Measurements from ENCODE around the gene LTBP1. TPM values are rescaled to one million over a fixed set of nuclear protein-coding genes. Genes with fewer than 3 reads are reported as not detected.

LTBP1 gene
- total and polyA plus RNA-seq, 2 experiments from 2014 or later, result 35.6 to 68.9 TPM

GRCh38 chr2:33221046-33221784 is 274.5 kb downstream of the LTBP1 start:
- Histone ChIP-seq H3K4me1 (ENCODE audit: insufficient read depth) (no peaks in the 10 kb centered on the region), H3K9me2 (replicated peaks; ENCODE audit: insufficient read depth) (no peaks in the 10 kb centered on the region), H3K4me3 (no peak overlapping the region), H3K9me3 (ENCODE audit: low read depth) (no peaks in the 10 kb centered on the region), H2AFZ (no peak overlapping the region), H3K27ac (no peak overlapping the region), H3K4me2 (no peak overlapping the region), H4K20me1 (ENCODE audit: insufficient read depth, poor library complexity, severe bottlenecking) (no peaks in the 10 kb centered on the region), H3K79me2 (no peaks in the 10 kb centered on the region), H3K36me3 (replicated peaks; ENCODE audit: insufficient read depth, low read depth) (no peaks in the 10 kb centered on the region), H3K27me3 (no peaks in the 10 kb centered on the region)
- no peak for DNase-seq (ENCODE audit: low spot score)
- WGBS (ENCODE audit: low lambda C conversion rate, missing lambda C conversion rate), result 85% methylated on average over 3 of the region's 3 CpGs
- TF ChIP-seq EZH2phosphoT487 (IDR thresholded peaks at IDR 0.05; ENCODE audit: low read depth, severe bottlenecking, unreplicated experiment) (no peak), EZH2 (IDR thresholded peaks at IDR 0.05; ENCODE audit: borderline replicate concordance) (no peak)
- TF ChIP-seq, protein P1, sequence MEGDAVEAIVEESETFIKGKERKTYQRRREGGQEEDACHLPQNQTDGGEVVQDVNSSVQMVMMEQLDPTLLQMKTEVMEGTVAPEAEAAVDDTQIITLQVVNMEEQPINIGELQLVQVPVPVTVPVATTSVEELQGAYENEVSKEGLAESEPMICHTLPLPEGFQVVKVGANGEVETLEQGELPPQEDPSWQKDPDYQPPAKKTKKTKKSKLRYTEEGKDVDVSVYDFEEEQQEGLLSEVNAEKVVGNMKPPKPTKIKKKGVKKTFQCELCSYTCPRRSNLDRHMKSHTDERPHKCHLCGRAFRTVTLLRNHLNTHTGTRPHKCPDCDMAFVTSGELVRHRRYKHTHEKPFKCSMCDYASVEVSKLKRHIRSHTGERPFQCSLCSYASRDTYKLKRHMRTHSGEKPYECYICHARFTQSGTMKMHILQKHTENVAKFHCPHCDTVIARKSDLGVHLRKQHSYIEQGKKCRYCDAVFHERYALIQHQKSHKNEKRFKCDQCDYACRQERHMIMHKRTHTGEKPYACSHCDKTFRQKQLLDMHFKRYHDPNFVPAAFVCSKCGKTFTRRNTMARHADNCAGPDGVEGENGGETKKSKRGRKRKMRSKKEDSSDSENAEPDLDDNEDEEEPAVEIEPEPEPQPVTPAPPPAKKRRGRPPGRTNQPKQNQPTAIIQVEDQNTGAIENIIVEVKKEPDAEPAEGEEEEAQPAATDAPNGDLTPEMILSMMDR (IDR thresholded peaks at IDR 0.05; ENCODE audit: poor library complexity), result no peak

DNA sequence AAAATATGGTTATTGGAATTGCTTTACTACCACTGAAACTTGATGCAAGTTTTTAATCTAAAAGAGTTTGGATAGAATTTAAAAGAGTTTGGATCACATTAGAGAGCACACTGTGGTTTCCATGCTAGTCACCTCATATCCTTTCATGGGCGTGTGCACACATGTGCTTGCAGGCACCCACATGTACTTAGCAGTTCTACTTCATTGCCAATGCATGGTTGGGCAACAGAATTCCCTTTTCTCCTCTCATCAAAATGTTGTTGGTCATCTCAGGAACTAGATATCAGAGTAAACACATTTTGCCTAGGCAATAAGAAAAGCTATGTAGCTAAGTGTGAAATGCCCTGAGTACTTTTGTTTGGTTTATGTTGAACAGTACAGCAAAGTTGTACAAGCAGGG is 275.6 kb downstream of the LTBP1 start:
- no peak for DNase-seq (ENCODE audit: low spot score)

DNA sequence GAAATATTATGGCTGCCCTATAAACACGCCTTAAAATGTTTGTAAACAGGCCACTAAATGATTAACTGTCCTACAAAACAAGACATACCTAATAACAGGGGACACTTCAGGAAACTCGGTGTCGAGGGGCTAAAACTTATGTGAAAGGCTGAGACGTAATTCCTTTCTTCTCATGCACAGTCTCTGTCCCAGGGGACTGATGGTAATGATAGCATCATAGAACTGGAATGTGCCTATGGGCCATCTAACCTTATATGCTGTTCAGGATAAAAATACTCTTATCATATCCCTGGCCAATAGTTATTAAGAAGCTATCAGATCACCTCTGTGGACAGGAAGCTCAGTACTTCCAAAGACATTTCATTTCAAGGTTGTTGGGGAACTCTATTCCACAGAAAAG is 277.1 kb downstream of the LTBP1 start:
- TF ChIP-seq EZH2 (IDR thresholded peaks at IDR 0.05; ENCODE audit: borderline replicate concordance) (no peak), EZH2phosphoT487 (IDR thresholded peaks at IDR 0.05; ENCODE audit: low read depth, severe bottlenecking, unreplicated experiment) (no peak)
- TF ChIP-seq, protein P1 (IDR thresholded peaks at IDR 0.05; ENCODE audit: poor library complexity), result no peak
- Histone ChIP-seq H3K9me3 (ENCODE audit: low read depth) (no peaks in the 10 kb centered on the region), H3K79me2 (no peaks in the 10 kb centered on the region), H2AFZ (no peak overlapping the region), H3K36me3 (replicated peaks; ENCODE audit: insufficient read depth, low read depth) (no peaks in the 10 kb centered on the region), H3K4me3 (no peak overlapping the region), H3K4me1 (ENCODE audit: insufficient read depth) (no peaks in the 10 kb centered on the region), H3K4me2 (no peak overlapping the region), H3K27me3 (no peaks in the 10 kb centered on the region), H3K9me2 (replicated peaks; ENCODE audit: insufficient read depth) (no peaks in the 10 kb centered on the region), H3K27ac (no peak overlapping the region), H4K20me1 (ENCODE audit: insufficient read depth, poor library complexity, severe bottlenecking) (no peaks in the 10 kb centered on the region)
- no peak for DNase-seq (ENCODE audit: low spot score)
- WGBS (ENCODE audit: low lambda C conversion rate, missing lambda C conversion rate), result 94% methylated on average over 4 of the region's 4 CpGs

More for the DNA sequence above, 275.6 kb downstream of the LTBP1 start:
- H3K9me2 ChIP-seq (replicated peaks; ENCODE audit: insufficient read depth), result no peaks in the 10 kb centered on the region
- no peaks in the 10 kb centered on the region for H3K9me3 ChIP-seq (ENCODE audit: low read depth)
- no peak overlapping the region for H3K4me2 ChIP-seq
- H3K36me3 ChIP-seq (replicated peaks; ENCODE audit: insufficient read depth, low read depth), result no peaks in the 10 kb centered on the region
- no peaks in the 10 kb centered on the region for H4K20me1 ChIP-seq (ENCODE audit: insufficient read depth, poor library complexity, severe bottlenecking)
- H3K27ac ChIP-seq, result no peak overlapping the region
- no peaks in the 10 kb centered on the region for H3K4me1 ChIP-seq (ENCODE audit: insufficient read depth)
- WGBS (ENCODE audit: low lambda C conversion rate, missing lambda C conversion rate), result 89% methylated on average over 1 of the region's 1 CpG
- no peaks in the 10 kb centered on the region for H3K27me3 ChIP-seq
- H3K79me2 ChIP-seq, result no peaks in the 10 kb centered on the region
- TF ChIP-seq EZH2 (IDR thresholded peaks at IDR 0.05; ENCODE audit: borderline replicate concordance), result no peak
- TF ChIP-seq, protein P1 (IDR thresholded peaks at IDR 0.05; ENCODE audit: poor library complexity), result no peak
- no peak for TF ChIP-seq EZH2phosphoT487 (IDR thresholded peaks at IDR 0.05; ENCODE audit: low read depth, severe bottlenecking, unreplicated experiment)
- H3K4me3 ChIP-seq, result no peak overlapping the region
- H2AFZ ChIP-seq, result no peak overlapping the region

Measured in hepatocyte (in vitro differentiated cells).